Breast epithelium (tissue), 4 donors: ENCODE data around the gene ITM2B. TPM values are rescaled to one million over a fixed set of nuclear protein-coding genes. Genes with fewer than 3 reads are reported as not detected.
A peak's percentile ranks its signal among the peaks of the same experiment; 100 is the strongest.

Experiments used
- DNase-seq, 2 donors: peaks; one replicate each; pipeline ENCODE4 v3.0.0-alpha.2; 2019; ENCODE audit warnings: low spot score in 2 of 2
- H3K27ac ChIP-seq, 2 donors: fragments of 200-600 bp; sonication (generic) in 1 of 2; one replicate each; pipeline ENCODE4 v1.5.1; 2016 to 2019; ENCODE audit warnings: mild to moderate bottlenecking in 1 of 2
- H3K27me3 ChIP-seq, 2 donors: fragments of 200-600 bp; sonication (generic) in 1 of 2; one replicate each; pipeline versions ENCODE4 v1.5.1 to v1.6.0; 2017 to 2019; ENCODE audit warnings: control low read depth in 1 of 2, mild to moderate bottlenecking in 1 of 2
- H3K36me3 ChIP-seq: fragments of 200-600 bp; one replicate; pipeline ENCODE4 v1.5.1; 2019
- H3K4me1 ChIP-seq, 2 donors: fragments of 200-600 bp; sonication (generic); one replicate each; pipeline ENCODE4 v1.5.1; 2016 to 2019; ENCODE audit warnings: control low read depth in 1 of 2
- H3K4me3 ChIP-seq, 3 donors: fragments of 200-600 bp; sonication (generic); 1 replicate in 2 of 3; 2 replicates in 1 of 3; pipeline ENCODE4 v1.5.1; 2016 to 2019; ENCODE audit warnings: mild to moderate bottlenecking in 3 of 3, moderate library complexity in 2 of 3
- H3K9me3 ChIP-seq, 2 donors: fragments of 200-600 bp; sonication (generic) in 1 of 2; one replicate each; pipeline ENCODE4 v1.5.1; 2016 to 2019; ENCODE audit warnings: control low read depth in 1 of 2
- POLR2A ChIP-seq: fragments of 450-650 bp; IDR thresholded peaks from one replicate; pipeline ENCODE4 v1.6.1; 2016; ENCODE audit warnings: antibody characterized with exemption, mild to moderate bottlenecking, moderate library complexity
- POLR2AphosphoS5 ChIP-seq, 3 donors: sonication (generic); formaldehyde crosslinking; IDR thresholded peaks; one replicate each; pipeline ENCODE4 v1.6.1; 2017; ENCODE audit warnings: antibody characterized with exemption in 3 of 3
- intact Hi-C: fragments of 100-400 bp; cut with DNase I; formaldehyde crosslinking; loops from one replicate; pipeline ENCODE4 v1.15.1; 2023; ENCODE audit warnings: low total_unique reads
- total RNA-seq, 3 donors: library from RNA; depleted of rRNA; stranded (reverse); fragments of >200 nt; gene quantifications; one replicate each; pipeline ENCODE4 v1.1.0, GENCODE V29; 2016
- TF ChIP-seq, protein P1 (sequence below), 3 donors: fragments of 450-650 bp; IDR thresholded peaks; one replicate each; pipeline ENCODE4 v1.5.1; 2016 to 2017; ENCODE audit warnings: antibody characterized with exemption in 3 of 3, mild to moderate bottlenecking in 3 of 3, moderate library complexity in 3 of 3

The ITM2B gene
- total RNA-seq, 3 donors from 2014 or later: 369 to 727 (median 475) TPM

DNA sequence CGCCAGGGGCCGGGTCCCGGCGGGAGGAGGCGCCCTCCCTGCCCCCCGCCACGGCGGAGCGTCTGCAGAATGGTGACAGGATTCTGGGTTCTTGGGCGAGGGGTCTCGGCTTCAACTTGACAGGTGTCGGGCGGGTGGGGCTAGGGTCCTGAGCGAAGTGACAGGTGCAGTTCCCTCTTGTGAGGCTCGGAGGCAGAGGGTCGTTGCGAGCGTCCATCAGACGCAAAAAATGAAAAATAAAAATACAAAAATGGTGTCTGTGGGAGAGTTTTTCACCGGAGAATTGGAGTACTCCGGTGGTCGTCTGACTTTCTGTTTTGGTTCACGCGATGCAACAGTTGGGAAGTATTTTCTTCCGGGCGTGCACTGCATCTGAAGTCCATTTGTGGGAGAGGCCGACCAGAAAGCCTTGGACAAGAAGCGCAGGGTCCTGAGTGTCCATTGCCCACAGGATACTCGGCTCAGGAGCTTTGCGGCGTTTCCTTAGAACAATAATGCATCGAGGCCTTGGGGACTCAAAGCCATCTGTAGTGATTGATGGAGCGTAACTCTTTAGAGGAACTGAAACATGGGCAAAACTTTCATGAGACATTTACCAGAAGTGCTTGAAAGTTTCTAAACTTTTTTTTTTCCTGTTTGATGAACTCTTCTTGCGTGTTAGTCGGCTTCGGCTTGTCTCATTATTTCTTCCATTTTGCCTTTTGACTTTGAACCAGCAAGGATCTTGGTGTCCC is 71.3 kb downstream of the ITM2B start:
- Histone ChIP-seq H3K4me3 (peak overlapping the region; percentile 73 to 88 (median 84)), H3K4me1 (peaks cover 0 to 8% of the 10 kb centered on the region in 2 donors), H3K27me3 (no peaks in the 10 kb centered on the region), H3K9me3 (no peaks in the 10 kb centered on the region), H3K27ac (peak overlapping the region; percentile 98 to 99), H3K36me3 (no peaks in the 10 kb centered on the region)
- intact Hi-C loops: loop anchor here (10.0 kb wide), 1 partner anchor 160 kb away; no protein-coding TSS in a partner anchor
- peak in 1 of 2 donors; percentile 32 for DNase-seq
- TF ChIP-seq, protein P1, sequence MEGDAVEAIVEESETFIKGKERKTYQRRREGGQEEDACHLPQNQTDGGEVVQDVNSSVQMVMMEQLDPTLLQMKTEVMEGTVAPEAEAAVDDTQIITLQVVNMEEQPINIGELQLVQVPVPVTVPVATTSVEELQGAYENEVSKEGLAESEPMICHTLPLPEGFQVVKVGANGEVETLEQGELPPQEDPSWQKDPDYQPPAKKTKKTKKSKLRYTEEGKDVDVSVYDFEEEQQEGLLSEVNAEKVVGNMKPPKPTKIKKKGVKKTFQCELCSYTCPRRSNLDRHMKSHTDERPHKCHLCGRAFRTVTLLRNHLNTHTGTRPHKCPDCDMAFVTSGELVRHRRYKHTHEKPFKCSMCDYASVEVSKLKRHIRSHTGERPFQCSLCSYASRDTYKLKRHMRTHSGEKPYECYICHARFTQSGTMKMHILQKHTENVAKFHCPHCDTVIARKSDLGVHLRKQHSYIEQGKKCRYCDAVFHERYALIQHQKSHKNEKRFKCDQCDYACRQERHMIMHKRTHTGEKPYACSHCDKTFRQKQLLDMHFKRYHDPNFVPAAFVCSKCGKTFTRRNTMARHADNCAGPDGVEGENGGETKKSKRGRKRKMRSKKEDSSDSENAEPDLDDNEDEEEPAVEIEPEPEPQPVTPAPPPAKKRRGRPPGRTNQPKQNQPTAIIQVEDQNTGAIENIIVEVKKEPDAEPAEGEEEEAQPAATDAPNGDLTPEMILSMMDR (IDR thresholded peaks at IDR 0.05): no peak

DNA sequence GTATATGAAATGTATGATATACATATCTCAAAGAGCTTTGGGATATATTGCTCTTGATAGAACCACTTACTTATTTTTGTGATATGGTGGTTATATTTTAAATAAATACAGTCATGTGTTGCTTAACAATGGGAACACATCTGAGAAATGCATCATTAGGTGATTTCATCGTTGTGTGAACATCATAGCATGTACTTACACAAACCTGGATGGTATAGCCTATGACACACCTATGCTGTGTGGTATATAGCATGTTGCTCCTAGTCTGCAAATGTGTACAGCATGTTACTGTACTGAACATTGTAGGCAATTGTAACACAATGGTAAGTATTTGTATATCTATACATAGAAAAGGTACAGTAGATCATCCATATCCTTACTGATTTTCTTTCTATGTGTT is 78.2 kb downstream of the ITM2B start:
- H3K4me3 ChIP-seq: no peak overlapping the region
- TF ChIP-seq POLR2A (no peak), POLR2AphosphoS5 (IDR thresholded peaks at IDR 0.05) (no peak)
- TF ChIP-seq, protein P1 (IDR thresholded peaks at IDR 0.05): no peak
- H3K27ac ChIP-seq: no peak overlapping the region
- no peaks in the 10 kb centered on the region for H3K27me3 ChIP-seq
- H3K9me3 ChIP-seq: no peaks in the 10 kb centered on the region
- no peak for DNase-seq
- no peaks in the 10 kb centered on the region for H3K36me3 ChIP-seq
- no peaks in the 10 kb centered on the region for H3K4me1 ChIP-seq
- intact Hi-C loops: no loop called here

DNA sequence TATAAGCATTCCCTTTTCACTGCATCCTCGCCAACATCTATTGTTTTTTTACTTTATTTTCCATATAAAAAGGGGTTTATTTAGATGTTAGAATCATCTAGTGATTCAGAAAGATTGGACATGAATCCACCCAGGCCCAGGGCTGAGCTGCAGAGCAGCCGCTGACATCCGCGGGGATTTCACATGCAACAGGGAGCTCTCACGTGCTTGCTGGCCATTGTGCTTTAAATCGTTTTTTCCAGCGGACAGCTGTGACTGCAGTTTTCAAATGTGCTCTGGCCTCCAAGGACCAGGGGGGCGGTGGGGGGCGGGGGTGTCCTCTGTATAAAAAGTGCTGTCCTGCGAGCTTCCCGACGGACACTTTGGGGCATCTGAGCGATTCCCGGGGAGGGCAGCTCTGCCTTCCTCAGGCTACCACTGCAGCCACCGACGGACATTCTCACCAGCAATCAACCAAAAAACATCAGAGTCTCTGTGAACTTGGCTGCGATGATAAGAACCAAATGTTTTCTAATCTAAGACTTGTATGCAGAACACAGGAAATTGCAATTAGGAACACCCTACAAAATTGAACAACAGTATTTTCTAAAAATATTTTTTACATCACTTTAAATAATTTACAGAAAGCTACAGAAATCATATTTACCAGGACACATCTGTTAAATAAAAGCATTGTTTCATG is 83.1 kb downstream of the ITM2B start:
- Histone ChIP-seq H3K9me3 (peaks cover 3 to 4% of the 10 kb centered on the region in 2 donors), H3K27me3 (no peaks in the 10 kb centered on the region), H3K36me3 (no peaks in the 10 kb centered on the region), H3K4me1 (no peaks in the 10 kb centered on the region), H3K4me3 (peak overlapping the region in 1 of 3 donors; percentile 2), H3K27ac (no peak overlapping the region)
- intact Hi-C loops: no loop called here
- no peak for DNase-seq
- TF ChIP-seq, protein P1 (IDR thresholded peaks at IDR 0.05): no peak
- TF ChIP-seq POLR2AphosphoS5 (IDR thresholded peaks at IDR 0.05) (no peak), POLR2A (no peak)

DNA sequence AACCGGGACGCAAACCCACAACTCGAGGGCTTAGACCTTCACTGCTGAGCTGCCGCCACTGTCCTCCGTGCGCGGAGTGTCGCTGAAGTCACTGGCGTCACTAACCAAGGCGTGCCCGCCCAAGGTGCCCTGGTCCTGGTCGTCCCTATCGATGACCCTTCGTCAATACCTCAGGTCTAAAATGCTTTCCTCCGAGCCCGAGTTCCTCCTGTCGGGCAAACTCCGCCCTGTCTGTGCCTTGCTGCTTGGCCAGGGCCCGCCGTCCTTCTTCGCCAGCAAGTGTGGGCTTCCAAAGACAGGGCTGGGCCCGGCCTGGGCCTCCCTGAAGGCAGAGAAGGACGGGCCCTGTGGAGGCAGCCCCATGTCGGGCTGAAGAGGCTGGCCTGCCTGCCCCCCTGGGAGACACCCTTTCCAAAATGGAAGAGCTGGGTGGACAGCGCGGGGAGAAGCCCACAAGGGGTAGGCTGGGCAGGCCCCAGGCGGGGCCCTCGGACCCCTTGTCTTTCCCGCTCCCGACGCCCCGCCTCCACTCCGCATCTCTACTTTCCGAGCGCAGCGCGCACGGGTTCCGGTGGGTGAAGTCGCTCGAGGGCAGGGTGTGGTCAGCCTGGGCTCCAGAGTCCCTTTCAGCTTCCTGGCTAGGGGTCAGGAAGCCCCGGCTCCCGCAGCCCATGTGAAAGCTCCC is 84.0 kb downstream of the ITM2B start:
- H3K36me3 ChIP-seq: no peaks in the 10 kb centered on the region

More for the DNA sequence above, 84.0 kb downstream of the ITM2B start:
- H3K27ac ChIP-seq: no peak overlapping the region
- H3K9me3 ChIP-seq: peaks cover 3 to 4% of the 10 kb centered on the region in 2 donors
- intact Hi-C loops: no loop called here
- H3K4me1 ChIP-seq: no peaks in the 10 kb centered on the region
- TF ChIP-seq, protein P1 (IDR thresholded peaks at IDR 0.05): no peak
- TF ChIP-seq POLR2AphosphoS5 (IDR thresholded peaks at IDR 0.05) (no peak), POLR2A (no peak)
- H3K4me3 ChIP-seq: peak overlapping the region in 2 of 3 donors; percentile 6 to 31
- no peaks in the 10 kb centered on the region for H3K27me3 ChIP-seq
- no peak for DNase-seq
